Stimulated activated CD4-positive, alpha-beta T cell treated with anti-CD3 and anti-CD28 coated beads, Interleukin-12 subunit alpha, Interleukin-12 subunit beta, amount 100 ng/mL, for 4 hours (primary cell): ENCODE results near the gene PDZRN3.
"Not testable (repeated sequence)": the region's sequence is repeated elsewhere in the genome, so short reads cannot be mapped to it uniquely, and the experiment has no call there.

Experiments
- DNase-seq: peaks from one replicate; pipeline ENCODE4 v3.0.0-alpha.2; 2020

PDZRN3 gene

GRCh38 chr3:73484656-73485248 lies 140.0 kb downstream of the PDZRN3 start:
- DNase-seq = no peak

- no peak for DNase-seq
Observed at GRCh38 chr3:73481888-73482287, 142.9 kb downstream of the PDZRN3 start.

- DNase-seq = no peak
Observed at GRCh38 chr3:73480187-73480672, 144.5 kb downstream of the PDZRN3 start.

GRCh38 chr3:73479325-73479724 lies 145.4 kb downstream of the PDZRN3 start:
- DNase-seq = no peak

GRCh38 chr3:73478858-73479257 lies 145.9 kb downstream of the PDZRN3 start:
- DNase-seq = no peak

- no peak for DNase-seq
Observed at GRCh38 chr3:73475717-73476116, 149.0 kb downstream of the PDZRN3 start.

GRCh38 chr3:73475175-73475574 lies 149.6 kb downstream of the PDZRN3 start:
- no peak for DNase-seq

GRCh38 chr3:73474619-73475018 lies 150.1 kb downstream of the PDZRN3 start:
- DNase-seq = no peak

- no peak for DNase-seq
Observed at GRCh38 chr3:73473898-73474416, 150.8 kb downstream of the PDZRN3 start.

- no peak for DNase-seq
Observed at GRCh38 chr3:73473181-73473897, 151.4 kb downstream of the PDZRN3 start.

- DNase-seq = no peak
Observed at GRCh38 chr3:73471986-73472787, 152.6 kb downstream of the PDZRN3 start.

GRCh38 chr3:73470860-73471259 lies 153.9 kb downstream of the PDZRN3 start:
- DNase-seq = no peak

- DNase-seq = no peak
Observed at GRCh38 chr3:73469331-73469730, 155.4 kb downstream of the PDZRN3 start.

GRCh38 chr3:73467211-73467610 lies 157.5 kb downstream of the PDZRN3 start:
- no peak for DNase-seq

GRCh38 chr3:73465926-73466325 lies 158.8 kb downstream of the PDZRN3 start:
- DNase-seq = no peak

GRCh38 chr3:73464126-73464525 lies 160.6 kb downstream of the PDZRN3 start:
- not testable (repeated sequence) for DNase-seq

- DNase-seq = no peak
Observed at GRCh38 chr3:73461547-73461946, 163.2 kb downstream of the PDZRN3 start.

GRCh38 chr3:73459711-73460110 lies 165.0 kb downstream of the PDZRN3 start:
- no peak for DNase-seq

- no peak for DNase-seq
Observed at GRCh38 chr3:73453666-73454065, 171.1 kb downstream of the PDZRN3 start.

GRCh38 chr3:73452729-73453128 lies 172.0 kb downstream of the PDZRN3 start:
- DNase-seq = no peak

- DNase-seq = no peak
Observed at GRCh38 chr3:73451301-73451944, 173.3 kb downstream of the PDZRN3 start.

- DNase-seq = no peak
Observed at GRCh38 chr3:73449774-73450173, 175.0 kb downstream of the PDZRN3 start.

GRCh38 chr3:73448761-73449301 lies 175.9 kb downstream of the PDZRN3 start:
- DNase-seq = no peak
